Keratinocyte (primary cell): Measurements from ENCODE around the gene SLC25A34. TPM values are rescaled to one million over a fixed set of nuclear protein-coding genes. Genes with fewer than 3 reads are reported as not detected.

ENCODE experiments used
- DNase-seq: peaks from one replicate; pipeline ENCODE4 v3.0.0-alpha.2; 2011; ENCODE audit warnings: low read depth, missing footprints, low spot score
- FAIRE-seq: peaks from 2 replicates; lab custom pipeline; 2011; peaks lifted over from hg19 to GRCh38; lab: Jason Lieb, UNC
- H2AFZ ChIP-seq: 2 replicates; pipeline ENCODE4 v1.6.0; 2012; ENCODE audit warnings: low read length, control low read depth, inconsistent platforms; ENCODE audit not compliant: control insufficient read depth
- H3K27ac ChIP-seq: 2 replicates; pipeline ENCODE4 v1.5.1; 2011; ENCODE audit warnings: low read length; ENCODE audit not compliant: control insufficient read depth, insufficient read depth
- H3K27me3 ChIP-seq: 3 replicates; pipeline ENCODE4 v1.6.0; 2011; ENCODE audit warnings: low read length; ENCODE audit not compliant: control insufficient read depth, insufficient read depth; ENCODE audit errors: extremely low read depth
- H3K36me3 ChIP-seq, 2 experiments: 2 replicates in 1 of 2; 3 replicates in 1 of 2; pipeline ENCODE4 v1.5.1; 2011; ENCODE audit warnings: low read length in 2 of 2, mild to moderate bottlenecking in 1 of 2; ENCODE audit not compliant: control insufficient read depth in 2 of 2, insufficient read depth in 2 of 2; ENCODE audit errors: extremely low read depth in 1 of 2
- H3K4me1 ChIP-seq: 3 replicates; pipeline ENCODE4 v1.5.1; 2011; ENCODE audit warnings: low read length; ENCODE audit not compliant: control insufficient read depth, insufficient read depth; ENCODE audit errors: extremely low read depth
- H3K4me2 ChIP-seq: 3 replicates; pipeline ENCODE4 v1.6.0; 2011; ENCODE audit warnings: low read depth, low read length; ENCODE audit not compliant: control insufficient read depth, insufficient read depth; ENCODE audit errors: extremely low read depth
- H3K4me3 ChIP-seq, 3 experiments: fragments of 200-600 bp in 1 of 3; sonication (generic) in 1 of 3; 2 replicates in 2 of 3; 3 replicates in 1 of 3; pipeline ENCODE4 v1.5.1; 2011 to 2016; ENCODE audit warnings: low read length in 3 of 3, mild to moderate bottlenecking in 3 of 3, control low read depth in 2 of 3, inconsistent platforms in 1 of 3, low read depth in 1 of 3, mixed read lengths in 1 of 3, mixed run types in 1 of 3, moderate library complexity in 1 of 3; ENCODE audit not compliant: control insufficient read depth in 2 of 3, insufficient read depth in 2 of 3; ENCODE audit errors: extremely low read depth in 1 of 3
- H3K79me2 ChIP-seq: 2 replicates; pipeline ENCODE4 v1.6.0; 2012; ENCODE audit warnings: low read length; ENCODE audit not compliant: control insufficient read depth, insufficient read depth
- H3K9ac ChIP-seq: 3 replicates; pipeline ENCODE4 v1.6.0; 2011; ENCODE audit warnings: low read length; ENCODE audit not compliant: control insufficient read depth, insufficient read depth; ENCODE audit errors: extremely low read depth
- H3K9me1 ChIP-seq: 3 replicates; pipeline ENCODE4 v1.6.0; 2011; ENCODE audit warnings: low read length; ENCODE audit not compliant: control insufficient read depth, insufficient read depth; ENCODE audit errors: extremely low read depth
- H3K9me3 ChIP-seq: 2 replicates; pipeline ENCODE4 v1.5.1; 2012; ENCODE audit warnings: low read depth, low read length; ENCODE audit not compliant: control insufficient read depth
- H4K20me1 ChIP-seq: 3 replicates; pipeline ENCODE4 v1.6.0; 2011; ENCODE audit warnings: low read length; ENCODE audit not compliant: control insufficient read depth, insufficient read depth; ENCODE audit errors: extremely low read depth
- CTCF ChIP-seq, 3 experiments: IDR thresholded peaks in 1 of 3; conservative IDR thresholded peaks in 1 of 3; optimal IDR thresholded peaks in 1 of 3; 2 replicates in 2 of 3; 3 replicates in 1 of 3; pipeline versions ENCODE3 to v1.5.1; 2011; ENCODE audit warnings: low read length in 3 of 3, mild to moderate bottlenecking in 3 of 3, moderate library complexity in 2 of 3, control low read depth in 1 of 3, inconsistent platforms in 1 of 3; ENCODE audit not compliant: insufficient read depth in 2 of 3; ENCODE audit errors: extremely low read depth in 1 of 3
- EZH2 ChIP-seq: IDR thresholded peaks from one replicate; pipeline ENCODE4 v1.6.1; 2012; ENCODE audit warnings: inconsistent platforms, mild to moderate bottlenecking, low read length, moderate library complexity
- dilution Hi-C: fragments of 300-500 bp; cut with MboI; formaldehyde crosslinking; loops from one replicate; pipeline ENCODE4 v1.7.0; 2020; ENCODE audit warnings: low sequenced_read_pairs; ENCODE audit not compliant: extremely low pct_ligation_motif_present
- polyA plus RNA-seq, 5 experiments: library from polyadenylated mRNA; depleted of rRNA in 3 of 5; stranded (reverse) in 3 of 5; stranded (forward) in 1 of 5; unstranded in 1 of 5; fragments of >200 nt; gene quantifications; 1 replicate in 1 of 5; 2 replicates in 3 of 5; 3 replicates in 1 of 5; pipeline versions ENCODE4 v1.2.1 to v1.2.3, GENCODE V29; 2011 to 2012; ENCODE audit warnings: missing spikeins in 2 of 5, low read depth in 1 of 5, low replicate concordance in 1 of 5

SLC25A34 gene
- polyA plus RNA-seq, 1 donor (not counting 4 experiments of a cell fraction or from before 2014, with no cell fraction given), result 0.46 TPM

GRCh38 chr1:15757016-15757543, 21.0 kb downstream of the SLC25A34 start:
- Histone ChIP-seq H3K79me2 (peaks cover 31% of the 10 kb centered on the region), H3K9me3 (no peaks in the 10 kb centered on the region), H3K27me3 (no peaks in the 10 kb centered on the region), H2AFZ (no peak overlapping the region), H4K20me1 (no peaks in the 10 kb centered on the region), H3K9me1 (no peaks in the 10 kb centered on the region), H3K4me2 (no peak overlapping the region), H3K36me3 (peaks cover 0 to 6% of the 10 kb centered on the region in 2 experiments), H3K4me3 (no peak overlapping the region), H3K9ac (no peak overlapping the region), H3K4me1 (peaks cover 30% of the 10 kb centered on the region), H3K27ac (no peak overlapping the region)
- FAIRE-seq (no peak), DNase-seq (no peak)
- no peak for TF ChIP-seq CTCF (optimal IDR thresholded peaks at IDR 0.05 in 1 of 3, IDR thresholded peaks at IDR 0.05 in 1 of 3, conservative IDR thresholded peaks at IDR 0.05 in 1 of 3; ENCODE audit: extremely low read depth in 1 of 3, insufficient read depth in 2 of 3, low read length in 3 of 3)
- dilution Hi-C loops, result no loop called here

DNA sequence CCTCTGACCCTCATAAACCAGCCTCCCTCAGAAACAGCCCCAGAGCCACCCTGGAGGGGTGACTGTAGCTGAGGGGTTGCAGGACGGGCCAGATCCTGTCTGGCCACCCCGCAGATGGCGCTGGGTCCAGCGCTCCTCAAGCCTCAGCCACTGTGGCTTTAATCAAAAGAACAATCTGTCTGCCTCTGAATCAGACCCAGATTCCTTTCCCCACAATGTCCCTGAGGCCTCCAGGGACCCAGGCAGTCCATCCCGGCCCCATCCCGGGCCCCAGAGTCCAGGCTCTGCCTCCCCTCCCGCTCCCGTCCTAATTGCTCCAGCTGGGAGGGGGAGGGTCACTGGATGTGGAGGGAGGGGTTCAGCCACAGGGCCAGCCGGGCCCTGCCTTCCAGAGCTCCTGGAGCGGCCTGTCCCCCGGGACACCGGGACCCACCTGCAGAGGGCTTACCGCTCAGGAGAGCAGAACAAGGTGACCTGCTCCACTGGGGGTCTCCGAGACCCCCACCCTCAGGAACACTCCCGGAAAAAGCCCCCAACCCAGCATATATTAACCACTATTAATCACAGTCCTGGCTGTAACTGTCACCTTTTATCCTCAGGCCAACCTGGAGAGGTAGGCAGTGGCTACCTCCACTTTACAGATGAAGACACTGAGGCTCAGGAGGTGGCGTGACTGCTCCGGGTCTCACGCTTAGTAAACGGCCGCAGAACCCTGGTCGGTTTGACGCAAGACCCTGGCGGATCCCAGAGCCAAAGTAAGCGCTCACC, 21.7 kb downstream of the SLC25A34 start:
- DNase-seq (no peak), FAIRE-seq (no peak)
- Histone ChIP-seq H3K79me2 (peaks cover 38% of the 10 kb centered on the region), H2AFZ (no peak overlapping the region), H3K27me3 (no peaks in the 10 kb centered on the region), H4K20me1 (no peaks in the 10 kb centered on the region), H3K4me2 (peak overlapping the region; percentile 37), H3K4me3 (peak overlapping the region in 2 of 3 experiments; percentile 26 to 84), H3K36me3 (peaks cover 0 to 10% of the 10 kb centered on the region in 2 experiments), H3K4me1 (peaks cover 30% of the 10 kb centered on the region), H3K9me3 (no peaks in the 10 kb centered on the region), H3K9ac (no peak overlapping the region), H3K27ac (no peak overlapping the region), H3K9me1 (no peaks in the 10 kb centered on the region)
- TF ChIP-seq EZH2 (no peak), CTCF (optimal IDR thresholded peaks at IDR 0.05 in 1 of 3, IDR thresholded peaks at IDR 0.05 in 1 of 3, conservative IDR thresholded peaks at IDR 0.05 in 1 of 3; ENCODE audit: extremely low read depth in 1 of 3, insufficient read depth in 2 of 3, low read length in 3 of 3) (no peak)
- dilution Hi-C loops, result no loop called here
